CD14-positive monocyte (primary cell): ENCODE measurements around the gene FNIP1. TPM values are rescaled to one million over a fixed set of nuclear protein-coding genes. Genes with fewer than 3 reads are reported as not detected.

Experiments used
- DNase-seq, 3 donors: peaks; one replicate each; pipeline ENCODE4 v3.0.0-alpha.2; 2011 to 2022
- H2AFZ ChIP-seq: 2 replicates; pipeline ENCODE4 v1.6.0; 2012; ENCODE audit warnings: mild to moderate bottlenecking, low read depth, low read length, inconsistent platforms; ENCODE audit not compliant: insufficient read depth, poor library complexity, severe bottlenecking
- H3K27ac ChIP-seq, 2 donors: 1 replicate in 1 of 2; 2 replicates in 1 of 2; pipeline ENCODE4 v1.5.1; 2012 to 2013; ENCODE audit warnings: low read length in 2 of 2, control low read depth in 1 of 2, inconsistent platforms in 1 of 2, low read depth in 1 of 2, mild to moderate bottlenecking in 1 of 2
- H3K27me3 ChIP-seq, 2 donors: one replicate each; pipeline versions ENCODE4 v1.6.0 to v1.6.1; 2011 to 2013; ENCODE audit warnings: low read length in 2 of 2; ENCODE audit not compliant: control insufficient read depth in 2 of 2, insufficient read depth in 2 of 2
- H3K36me3 ChIP-seq, 2 donors: replicated peaks in 1 of 2; 1 replicate in 1 of 2; 2 replicates in 1 of 2; pipeline versions ENCODE4 v1.5.1 to v1.6.1; 2012 to 2013; ENCODE audit warnings: low read length in 2 of 2, control low read depth in 1 of 2, inconsistent platforms in 1 of 2, mild to moderate bottlenecking in 1 of 2; ENCODE audit not compliant: insufficient read depth in 2 of 2, control insufficient read depth in 1 of 2
- H3K4me1 ChIP-seq, 2 donors: 1 replicate in 1 of 2; 2 replicates in 1 of 2; pipeline versions ENCODE4 v1.5.1 to v1.6.1; 2012 to 2013; ENCODE audit warnings: low read length in 2 of 2, control low read depth in 1 of 2, inconsistent platforms in 1 of 2, mild to moderate bottlenecking in 1 of 2, moderate library complexity in 1 of 2; ENCODE audit not compliant: insufficient read depth in 2 of 2, control insufficient read depth in 1 of 2
- H3K4me2 ChIP-seq: replicated peaks from 2 replicates; pipeline ENCODE3; 2012; ENCODE audit warnings: low read length, moderate library complexity, mild to moderate bottlenecking; ENCODE audit not compliant: poor library complexity, severe bottlenecking; ENCODE audit errors: extremely low read depth
- H3K4me3 ChIP-seq, 3 experiments: fragments of 200-600 bp in 1 of 3; sonication (generic) in 1 of 3; replicated peaks in 1 of 3; 1 replicate in 2 of 3; 2 replicates in 1 of 3; pipeline ENCODE4 v1.5.1; 2011 to 2013; ENCODE audit warnings: low read length in 3 of 3, mild to moderate bottlenecking in 3 of 3, control low read depth in 2 of 3, low read depth in 2 of 3, inconsistent platforms in 1 of 3, moderate library complexity in 1 of 3
- H3K79me2 ChIP-seq: 2 replicates; pipeline ENCODE4 v1.6.0; 2012; ENCODE audit warnings: mild to moderate bottlenecking, control low read depth, inconsistent platforms, low read length, moderate library complexity; ENCODE audit not compliant: insufficient read depth
- H3K9ac ChIP-seq: 2 replicates; pipeline ENCODE4 v1.6.0; 2017; ENCODE audit warnings: low read length, mild to moderate bottlenecking; ENCODE audit not compliant: insufficient read depth, poor library complexity, severe bottlenecking
- H3K9me3 ChIP-seq, 2 donors: replicated peaks in 1 of 2; 1 replicate in 1 of 2; 2 replicates in 1 of 2; pipeline versions ENCODE4 v1.5.1 to v1.6.1; 2012 to 2013; ENCODE audit warnings: low read length in 2 of 2, control low read depth in 1 of 2; ENCODE audit not compliant: control insufficient read depth in 1 of 2, insufficient read depth in 1 of 2
- H4K20me1 ChIP-seq: 2 replicates; pipeline ENCODE4 v1.6.0; 2012; ENCODE audit warnings: mild to moderate bottlenecking, low read length, control low read depth, moderate library complexity; ENCODE audit not compliant: insufficient read depth
- H3K27ac Mint-ChIP-seq, 7 donors: one replicate each; pipeline ENCODE4 v1.8.0; 2020; ENCODE audit warnings: mild to moderate bottlenecking in 7 of 7, mixed read lengths in 7 of 7, moderate library complexity in 6 of 7, inconsistent platforms in 2 of 7
- H3K27me3 Mint-ChIP-seq, 3 donors: one replicate each; pipeline ENCODE4 v1.8.0; 2021 to 2022; ENCODE audit warnings: low read depth in 3 of 3, mild to moderate bottlenecking in 3 of 3, mixed read lengths in 3 of 3, moderate library complexity in 3 of 3, inconsistent platforms in 1 of 3
- H3K36me3 Mint-ChIP-seq, 2 donors: one replicate each; pipeline ENCODE4 v1.8.0; 2020; ENCODE audit warnings: mixed read lengths in 2 of 2, inconsistent platforms in 1 of 2, mild to moderate bottlenecking in 1 of 2
- H3K4me1 Mint-ChIP-seq: one replicate; pipeline ENCODE4 v1.8.0; 2020; ENCODE audit warnings: mild to moderate bottlenecking, mixed read lengths
- H3K4me3 Mint-ChIP-seq, 2 donors: one replicate each; pipeline ENCODE4 v1.8.0; 2020; ENCODE audit warnings: mild to moderate bottlenecking in 2 of 2, mixed read lengths in 2 of 2, moderate library complexity in 1 of 2
- H3K9me3 Mint-ChIP-seq, 7 donors: one replicate each; pipeline ENCODE4 v1.8.0; 2020 to 2022; ENCODE audit warnings: mixed read lengths in 7 of 7, mild to moderate bottlenecking in 6 of 7, moderate library complexity in 6 of 7, inconsistent platforms in 2 of 7
- CTCF ChIP-seq: fragments of 200-600 bp; IDR thresholded peaks from one replicate; pipeline ENCODE4 v1.8.0; 2022; ENCODE audit warnings: antibody characterized with exemption, mild to moderate bottlenecking
- WGBS: methylation state at CpG from one replicate; pipeline ENCODE4 v1.1.5; 2013; ENCODE audit warnings: missing lambda C conversion rate; ENCODE audit not compliant: insufficient coverage; 5-methylcytosine and 5-hydroxymethylcytosine counted together
- intact Hi-C, 2 donors: fragments of 100-400 bp; cut with micrococcal nuclease; formaldehyde crosslinking; loops; one replicate each; pipeline versions ENCODE4 v1.15.0 to v1.15.1; 2023
- polyA plus RNA-seq, 3 donors: library from polyadenylated mRNA; depleted of rRNA in 1 of 3; unstranded in 2 of 3; stranded (reverse) in 1 of 3; fragments of 300-500 nt in 2 of 3; fragments of >200 nt in 1 of 3; fragmentation: Illumina TruSeq in 2 of 3; gene quantifications; 1 replicate in 2 of 3; 2 replicates in 1 of 3; pipeline ENCODE4 v1.2.3, GENCODE V29; 2012 to 2021

FNIP1 gene
- polyA plus RNA-seq, 3 donors, result 13.6 to 17.3 (median 16.3) TPM

- H3K4me1 Mint-ChIP-seq, result peaks cover 30% of the 10 kb centered on the region
- H3K9me3 Mint-ChIP-seq, result no peaks in the 10 kb centered on the region
- H3K27ac Mint-ChIP-seq, result peak overlapping the region in 2 of 7 donors; percentile 88 to 89
- H3K27me3 Mint-ChIP-seq, result no peaks in the 10 kb centered on the region
- H3K36me3 ChIP-seq, result peaks cover 19 to 36% of the 10 kb centered on the region in 2 donors
- peaks cover 92% of the 10 kb centered on the region for H3K79me2 ChIP-seq
- peaks cover 57% of the 10 kb centered on the region for H4K20me1 ChIP-seq
- intact Hi-C loops, result no loop called here
- no peak overlapping the region for H3K4me3 Mint-ChIP-seq
- H3K4me3 ChIP-seq, result no peak overlapping the region
- no peak overlapping the region for H2AFZ ChIP-seq
- peaks cover 32 to 41% of the 10 kb centered on the region in 2 donors for H3K36me3 Mint-ChIP-seq
- no peak for TF ChIP-seq CTCF
- WGBS, result 100% methylated on average over 1 of the region's 4 CpGs
- H3K9ac ChIP-seq, result no peak overlapping the region
- DNase-seq, result no peak
- peaks cover 22 to 24% of the 10 kb centered on the region in 2 donors for H3K4me1 ChIP-seq
- H3K9me3 ChIP-seq, result no peaks in the 10 kb centered on the region
- peak overlapping the region in 1 of 2 donors; percentile 80 for H3K27ac ChIP-seq
- no peaks in the 10 kb centered on the region for H3K27me3 ChIP-seq
- H3K4me2 ChIP-seq, result no peak overlapping the region
These were observed 50.4 kb downstream of the FNIP1 start for GRCh38 chr5:131746423-131746822.

GRCh38 chr5:131745703-131746102 is 51.1 kb downstream of the FNIP1 start:
- Mint-ChIP-seq H3K27me3 (no peaks in the 10 kb centered on the region), H3K27ac (peak overlapping the region in 3 of 7 donors; percentile 28 to 69 (median 37)), H3K9me3 (no peaks in the 10 kb centered on the region), H3K4me3 (no peak overlapping the region), H3K4me1 (peaks cover 30% of the 10 kb centered on the region), H3K36me3 (peaks cover 37 to 41% of the 10 kb centered on the region in 2 donors)
- no peak for TF ChIP-seq CTCF
- no peak for DNase-seq
- no CpG with 5 or more reads among the region's 4 CpGs for WGBS
- Histone ChIP-seq H3K79me2 (peaks cover 92% of the 10 kb centered on the region), H3K4me1 (peaks cover 22 to 24% of the 10 kb centered on the region in 2 donors), H4K20me1 (peaks cover 51% of the 10 kb centered on the region), H3K27ac (peak overlapping the region in 1 of 2 donors; percentile 80), H3K4me3 (no peak overlapping the region), H3K27me3 (no peaks in the 10 kb centered on the region), H3K9ac (no peak overlapping the region), H3K9me3 (no peaks in the 10 kb centered on the region), H3K4me2 (no peak overlapping the region), H2AFZ (no peak overlapping the region), H3K36me3 (peaks cover 20 to 43% of the 10 kb centered on the region in 2 donors)
- intact Hi-C loops, result no loop called here
